HepG2 (cell line): Measurements from ENCODE around the gene PTGES3. TPM values are rescaled to one million over a fixed set of nuclear protein-coding genes. Genes with fewer than 3 reads are reported as not detected.

Source experiments
- ATF3 ChIP-seq: sonication (generic); formaldehyde crosslinking; IDR thresholded peaks from 2 replicates; pipeline ENCODE4 v1.4.0; 2020; ENCODE audit warnings: missing genetic modification reagents
- CBFB ChIP-seq: sonication (generic); formaldehyde crosslinking; IDR thresholded peaks from 2 replicates; pipeline ENCODE4 v1.4.0; 2020; ENCODE audit warnings: missing genetic modification reagents
- HIVEP1 ChIP-seq: sonication (generic); formaldehyde crosslinking; IDR thresholded peaks from 2 replicates; pipeline ENCODE4 v1.4.0; 2020; ENCODE audit warnings: mild to moderate bottlenecking, missing genetic modification reagents
- KLF9 ChIP-seq: IDR thresholded peaks from 2 replicates; pipeline ENCODE4 v1.6.1; 2016; ENCODE audit warnings: low read depth
- MAX ChIP-seq: IDR thresholded peaks from 2 replicates; pipeline ENCODE4 v1.6.1; 2012; ENCODE audit warnings: inconsistent platforms
- MZF1 ChIP-seq: sonication (generic); formaldehyde crosslinking; IDR thresholded peaks from 2 replicates; pipeline ENCODE4 v1.8.1; 2023; ENCODE audit warnings: mild to moderate bottlenecking, missing genetic modification reagents, borderline replicate concordance
- POGK ChIP-seq: sonication (generic); formaldehyde crosslinking; conservative IDR thresholded peaks from 2 replicates; pipeline ENCODE4 v1.8.0; 2022; ENCODE audit warnings: mild to moderate bottlenecking, moderate library complexity, missing genetic modification reagents
- SMAD1 ChIP-seq: sonication (generic); formaldehyde crosslinking; IDR thresholded peaks from 2 replicates; pipeline ENCODE4 v1.4.0; 2020; ENCODE audit warnings: missing genetic modification reagents, low read depth, mild to moderate bottlenecking, borderline replicate concordance
- ZFP37 ChIP-seq: sonication (generic); formaldehyde crosslinking; IDR thresholded peaks from 2 replicates; pipeline ENCODE4 v1.4.0; 2020; ENCODE audit warnings: missing genetic modification reagents, borderline replicate concordance
- ZNF142 ChIP-seq: sonication (generic); formaldehyde crosslinking; IDR thresholded peaks from 2 replicates; pipeline ENCODE4 v1.4.0; 2020; ENCODE audit warnings: missing genetic modification reagents
- ZNF234 ChIP-seq: sonication (generic); formaldehyde crosslinking; conservative IDR thresholded peaks from 2 replicates; pipeline ENCODE4 v1.5.1; 2020; ENCODE audit warnings: mild to moderate bottlenecking, missing genetic modification reagents
- ZNF317 ChIP-seq: sonication (generic); formaldehyde crosslinking; IDR thresholded peaks from 2 replicates; pipeline ENCODE4 v1.5.0; 2020; ENCODE audit warnings: mild to moderate bottlenecking, missing genetic modification reagents
- ZNF430 ChIP-seq: sonication (generic); formaldehyde crosslinking; IDR thresholded peaks from 2 replicates; pipeline ENCODE4 v1.9.0; 2021; ENCODE audit warnings: mild to moderate bottlenecking, missing genetic modification reagents
- ZNF446 ChIP-seq: sonication (generic); formaldehyde crosslinking; IDR thresholded peaks from 2 replicates; pipeline ENCODE4 v1.5.0; 2020; ENCODE audit warnings: mild to moderate bottlenecking, missing genetic modification reagents
- ZNF615 ChIP-seq: sonication (generic); formaldehyde crosslinking; IDR thresholded peaks from 2 replicates; pipeline ENCODE4 v1.5.0; 2020; ENCODE audit warnings: mild to moderate bottlenecking, missing genetic modification reagents, borderline replicate concordance
- polyA plus RNA-seq, 8 experiments: library from polyadenylated mRNA; depleted of rRNA in 3 of 8; stranded (reverse) in 7 of 8; unstranded in 1 of 8; fragments of >200 nt; fragmentation: Illumina TruSeq in 4 of 8; extraction: Trizol in 4 of 8; gene quantifications; 2 replicates each; pipeline versions ENCODE4 v1.2.1 to v1.2.3, GENCODE V29; 2011 to 2016; ENCODE audit warnings: low read depth in 4 of 8, missing spikeins in 1 of 8, mixed read lengths in 1 of 8; ENCODE audit not compliant: insufficient read depth in 1 of 8
- total RNA-seq, 5 experiments: library from RNA; depleted of rRNA; stranded (reverse); fragments of >200 nt; fragmentation: Illumina TruSeq; extraction: Trizol; gene quantifications; 2 replicates each; pipeline ENCODE4 v1.2.3, GENCODE V29; 2016; ENCODE audit warnings: low read depth in 1 of 5

PTGES3 gene
- total and polyA plus RNA-seq, 2 of the 13 experiments (the other 11 are each of a cell fraction or from before 2014, with no cell fraction given), result 54.4 to 159 TPM

- TF ChIP-seq POGK (CRISPR knock-in tag) (peak; percentile 41; the same call in 1 of the 2 replicates), ZNF142 (CRISPR knock-in tag) (peak; percentile 15; the same call in 1 of the 2 replicates), HIVEP1 (CRISPR knock-in tag) (peak; percentile 12), ZFP37 (CRISPR knock-in tag) (peak; percentile 22; the same call in 1 of the 2 replicates), ATF3 (no peak), MZF1 (CRISPR knock-in tag) (no peak), SMAD1 (CRISPR knock-in tag) (0 out of 2 replicates have a peak, but pooled peaks have one; percentile 12), KLF9 (CRISPR knock-in tag) (no peak), ZNF615 (0 out of 2 replicates have a peak, but pooled peaks have one; percentile 21), CBFB (CRISPR knock-in tag) (peak; percentile 13; the same call in 1 of the 2 replicates), MAX (peak; percentile 41; the same call in 1 of the 2 replicates), ZNF317 (CRISPR knock-in tag) (no peak; the same call in 1 of the 2 replicates), ZNF446 (CRISPR knock-in tag) (0 out of 2 replicates have a peak, but pooled peaks have one; percentile 16), ZNF430 (CRISPR knock-in tag) (0 out of 2 replicates have a peak, but pooled peaks have one; percentile 75), ZNF234 (CRISPR knock-in tag) (peak; percentile 90; the same call in 1 of the 2 replicates)
Observed at GRCh38 chr12:56687223-56688128, 608 bp downstream of the PTGES3 start (continued).
